H9 (cell line): ENCODE data around the gene NHLH1. TPM values are rescaled to one million over a fixed set of nuclear protein-coding genes. Genes with fewer than 3 reads are reported as not detected.

ENCODE experiments used
- DNase-seq: peaks from one replicate; pipeline ENCODE4 v3.0.0-alpha.2; 2017
- H2AFZ ChIP-seq: one replicate; pipeline ENCODE4 v1.6.1; 2013; ENCODE audit warnings: mild to moderate bottlenecking, low read length, control low read depth, moderate library complexity
- H2AK5ac ChIP-seq: 2 replicates; pipeline ENCODE4 v1.6.1; 2013; ENCODE audit warnings: low read length, control low read depth, mixed read lengths; ENCODE audit not compliant: insufficient read length
- H2BK120ac ChIP-seq: one replicate; pipeline ENCODE4 v1.6.1; 2013; ENCODE audit warnings: low read depth, mild to moderate bottlenecking, low read length, control low read depth, inconsistent platforms; ENCODE audit not compliant: poor library complexity, severe bottlenecking
- H2BK12ac ChIP-seq: 2 replicates; pipeline ENCODE4 v1.6.1; 2013; ENCODE audit warnings: low read length, control low read depth, mixed read lengths, low read depth; ENCODE audit not compliant: insufficient read length
- H2BK15ac ChIP-seq: 2 replicates; pipeline ENCODE4 v1.6.1; 2013; ENCODE audit warnings: low read depth, low read length, control low read depth
- H2BK20ac ChIP-seq: one replicate; pipeline ENCODE4 v1.6.1; 2013; ENCODE audit warnings: low read depth, mild to moderate bottlenecking, low read length, control low read depth, inconsistent platforms; ENCODE audit not compliant: poor library complexity, severe bottlenecking
- H2BK5ac ChIP-seq: 2 replicates; pipeline ENCODE4 v1.6.1; 2013; ENCODE audit warnings: low read length, control low read depth, mixed read lengths; ENCODE audit not compliant: insufficient read length
- H3K14ac ChIP-seq: 2 replicates; pipeline ENCODE4 v1.6.1; 2013; ENCODE audit warnings: low read length, control low read depth; ENCODE audit not compliant: insufficient read depth
- H3K18ac ChIP-seq: 2 replicates; pipeline ENCODE4 v1.6.1; 2013; ENCODE audit warnings: low read depth, mild to moderate bottlenecking, mixed read lengths, low read length, control low read depth; ENCODE audit not compliant: insufficient read length
- H3K23ac ChIP-seq: 2 replicates; pipeline ENCODE4 v1.6.1; 2013; ENCODE audit warnings: low read length, control low read depth, mixed read lengths, low read depth; ENCODE audit not compliant: insufficient read length
- H3K23me2 ChIP-seq: 2 replicates; pipeline ENCODE4 v1.6.1; 2013; ENCODE audit warnings: low read depth, mild to moderate bottlenecking, mixed read lengths, low read length, control low read depth; ENCODE audit not compliant: insufficient read length, poor library complexity, severe bottlenecking
- H3K27ac ChIP-seq: 2 replicates; pipeline ENCODE4 v1.5.1; 2013; ENCODE audit warnings: low read length, control low read depth, mixed read lengths, low read depth; ENCODE audit not compliant: insufficient read length
- H3K27me3 ChIP-seq: 2 replicates; pipeline ENCODE4 v1.6.1; 2013; ENCODE audit warnings: low read length, control low read depth, inconsistent platforms; ENCODE audit not compliant: insufficient read depth
- H3K4ac ChIP-seq: 2 replicates; pipeline ENCODE4 v1.6.1; 2013; ENCODE audit warnings: low read depth, mild to moderate bottlenecking, control low read depth, inconsistent platforms, low read length, moderate library complexity
- H3K4me1 ChIP-seq: 2 replicates; pipeline ENCODE4 v1.6.1; 2013; ENCODE audit warnings: low read length, control low read depth, inconsistent platforms; ENCODE audit not compliant: insufficient read depth
- H3K4me2 ChIP-seq: 2 replicates; pipeline ENCODE4 v1.6.1; 2013; ENCODE audit warnings: low read length, control low read depth, mixed read lengths; ENCODE audit not compliant: insufficient read length, insufficient read depth
- H3K56ac ChIP-seq: 2 replicates; pipeline ENCODE4 v1.6.1; 2013; ENCODE audit warnings: low read depth, mild to moderate bottlenecking, mixed read lengths, low read length, control low read depth; ENCODE audit not compliant: insufficient read length
- H3K79me1 ChIP-seq: 2 replicates; pipeline ENCODE4 v1.6.1; 2013; ENCODE audit warnings: low read depth, mild to moderate bottlenecking, moderate library complexity, low read length, control low read depth, inconsistent platforms; ENCODE audit not compliant: insufficient read depth, poor library complexity, severe bottlenecking
- H3K79me2 ChIP-seq: 2 replicates; pipeline ENCODE4 v1.6.1; 2013; ENCODE audit warnings: low read length, control low read depth, inconsistent platforms; ENCODE audit not compliant: insufficient read depth
- H3K9ac ChIP-seq: 2 replicates; pipeline ENCODE4 v1.6.1; 2013; ENCODE audit warnings: low read length, control low read depth, mixed read lengths; ENCODE audit not compliant: insufficient read length; ENCODE audit errors: extremely low read depth
- H3K9me3 ChIP-seq: one replicate; pipeline ENCODE4 v1.6.1; 2013; ENCODE audit warnings: low read depth, low read length, inconsistent platforms; ENCODE audit not compliant: control insufficient read depth
- H3T11ph ChIP-seq: one replicate; pipeline ENCODE4 v1.6.1; 2013; ENCODE audit warnings: mild to moderate bottlenecking, low read length, control low read depth, inconsistent platforms
- H4K20me1 ChIP-seq: one replicate; pipeline ENCODE4 v1.6.1; 2013; ENCODE audit not compliant: control insufficient read depth, insufficient read length, insufficient read depth
- H4K5ac ChIP-seq: 2 replicates; pipeline ENCODE4 v1.6.1; 2013; ENCODE audit warnings: low read depth, mild to moderate bottlenecking, mixed read lengths, low read length, control low read depth; ENCODE audit not compliant: insufficient read length
- H4K8ac ChIP-seq: replicated peaks from 2 replicates; pipeline ENCODE4 v1.6.1; 2013; ENCODE audit warnings: low read length, control low read depth, mixed read lengths, low read depth; ENCODE audit not compliant: insufficient read length
- H4K91ac ChIP-seq: 2 replicates; pipeline ENCODE4 v1.6.1; 2013; ENCODE audit warnings: low read depth, mild to moderate bottlenecking, moderate library complexity, mixed read lengths, low read length, control low read depth; ENCODE audit not compliant: insufficient read length
- H3K27ac Mint-ChIP-seq, 3 experiments: 2 replicates in 2 of 3; 3 replicates in 1 of 3; pipeline ENCODE4 v1.8.0; 2020 to 2021; ENCODE audit warnings: mixed read lengths in 3 of 3, mild to moderate bottlenecking in 1 of 3, moderate library complexity in 1 of 3
- H3K27me3 Mint-ChIP-seq: 2 replicates; pipeline ENCODE4 v1.8.0; 2021; ENCODE audit warnings: low read depth, mild to moderate bottlenecking, moderate library complexity, mixed read lengths
- H3K36me3 Mint-ChIP-seq, 3 experiments: 2 replicates in 2 of 3; 3 replicates in 1 of 3; pipeline ENCODE4 v1.8.0; 2020 to 2021; ENCODE audit warnings: low read depth in 3 of 3, mixed read lengths in 3 of 3; ENCODE audit not compliant: insufficient read depth in 1 of 3
- H3K4me1 Mint-ChIP-seq, 2 experiments: 2 replicates each; pipeline ENCODE4 v1.8.0; 2020; ENCODE audit warnings: mixed read lengths in 2 of 2
- H3K4me3 Mint-ChIP-seq, 2 experiments: 2 replicates in 1 of 2; 3 replicates in 1 of 2; pipeline ENCODE4 v1.8.0; 2020 to 2021; ENCODE audit warnings: mild to moderate bottlenecking in 2 of 2, mixed read lengths in 2 of 2, moderate library complexity in 1 of 2
- H3K9me3 Mint-ChIP-seq, 2 experiments: 2 replicates in 1 of 2; 3 replicates in 1 of 2; pipeline ENCODE4 v1.8.0; 2020; ENCODE audit warnings: mild to moderate bottlenecking in 2 of 2, mixed read lengths in 2 of 2, moderate library complexity in 1 of 2
- CTCF ChIP-seq: fragments of 200-600 bp; sonication (generic); conservative IDR thresholded peaks from 3 replicates; pipeline ENCODE4 v1.8.0; 2021; ENCODE audit warnings: antibody characterized with exemption, mild to moderate bottlenecking
- WGBS: extraction: QIAGEN DNeasy Blood & Tissue Kit; methylation state at CpG from one replicate; pipeline ENCODE4 v1.1.7; 2013; ENCODE audit warnings: missing lambda C conversion rate, low lambda C conversion rate, mixed read lengths; ENCODE audit not compliant: insufficient read length; ENCODE audit errors: extremely low coverage; 5-methylcytosine and 5-hydroxymethylcytosine counted together
- total RNA-seq: library from RNA; stranded (reverse); gene quantifications from 2 replicates; pipeline ENCODE4 v1.2.1, GENCODE V29; 2021

The NHLH1 gene
- total RNA-seq, 1 experiment from 2014 or later, result 1.5 TPM

- Mint-ChIP-seq H3K4me1 (peaks cover 39 to 57% of the 10 kb centered on the region in 2 experiments), H3K27me3 (peaks cover 2% of the 10 kb centered on the region; the same call in 1 of the 2 replicates), H3K36me3 (peaks cover 5 to 29% (median 22%) of the 10 kb centered on the region in 3 experiments; a peak in 6 of 7 replicates), H3K9me3 (no peaks in the 10 kb centered on the region), H3K27ac (peak overlapping the region; percentile 87 to 99 (median 95); a peak in 6 of 7 replicates), H3K4me3 (no peak overlapping the region)
- Histone ChIP-seq H3K9me3 (no peaks in the 10 kb centered on the region), H3K9ac (no peak overlapping the region), H3K79me1 (no peaks in the 10 kb centered on the region), H2BK5ac (no peak overlapping the region), H2AFZ (no peak overlapping the region), H2BK12ac (no peak overlapping the region), H3K4me1 (no peaks in the 10 kb centered on the region; the same call in 1 of the 2 replicates), H3K27me3 (no peaks in the 10 kb centered on the region), H3K27ac (no peak overlapping the region), H3T11ph (no peak overlapping the region), H2BK15ac (no peak overlapping the region), H4K8ac (no peak overlapping the region), H3K4ac (no peak overlapping the region), H3K56ac (no peak overlapping the region), H3K18ac (no peak overlapping the region), H2BK20ac (no peak overlapping the region), H4K20me1 (no peaks in the 10 kb centered on the region), H4K5ac (no peak overlapping the region), H3K23me2 (no peaks in the 10 kb centered on the region), H3K14ac (no peak overlapping the region), H3K23ac (no peak overlapping the region), H3K4me2 (no peak overlapping the region), H2AK5ac (no peak overlapping the region), H2BK120ac (no peak overlapping the region), H3K79me2 (no peaks in the 10 kb centered on the region), H4K91ac (no peak overlapping the region)
- no peak for DNase-seq
- TF ChIP-seq CTCF, result no peak
- WGBS, result no CpG with 5 or more reads among the region's 5 CpGs
Observed at GRCh38 chr1:160363010-160363409, 3.9 kb upstream of the NHLH1 start.
